Panc1 (cell line): ENCODE measurements around the gene ALDH5A1.
"Not testable (repeated sequence)": the region's sequence is repeated elsewhere in the genome, so short reads cannot be mapped to it uniquely, and the experiment has no call there.

Experiments used
- POLR2AphosphoS5 ChIP-seq: IDR thresholded peaks from 2 replicates; pipeline ENCODE4 v1.6.1; 2012; ENCODE audit warnings: mild to moderate bottlenecking, low read depth, low read length, moderate library complexity
- SIN3A ChIP-seq: IDR thresholded peaks from 2 replicates; pipeline ENCODE4 v1.6.1; 2012; ENCODE audit warnings: low read depth, mild to moderate bottlenecking, low read length, moderate library complexity, borderline replicate concordance; ENCODE audit not compliant: insufficient read depth
- TCF7L2 ChIP-seq: IDR thresholded peaks from 2 replicates; pipeline ENCODE4 v1.6.1; 2011; ENCODE audit warnings: mild to moderate bottlenecking, low read depth, low read length, inconsistent platforms
- TF ChIP-seq, protein P1 (sequence below): fragments of 450-650 bp; IDR thresholded peaks from 2 replicates; pipeline ENCODE4 v1.5.1; 2017; ENCODE audit warnings: mild to moderate bottlenecking

DNA sequence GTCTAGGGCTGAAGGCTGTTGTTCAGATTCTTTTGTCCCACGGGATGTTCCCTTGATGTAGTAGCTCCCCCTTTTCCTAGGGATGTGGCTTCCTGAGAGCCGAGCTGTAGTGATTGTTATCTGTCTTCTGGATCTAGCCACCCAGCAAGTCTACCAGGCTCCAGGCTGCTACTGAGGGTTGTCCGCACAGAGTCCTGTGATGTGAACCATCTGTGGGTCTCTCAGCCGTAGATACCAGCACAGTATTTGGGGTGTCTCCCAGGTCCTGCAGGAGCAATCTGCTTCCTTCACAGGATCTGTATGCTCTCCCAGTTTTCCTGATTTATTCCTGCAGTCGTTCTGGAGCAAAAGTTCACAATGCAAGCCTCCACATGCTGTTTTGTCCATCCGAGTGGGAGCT lies 17.2 kb downstream of the ALDH5A1 start:
- TF ChIP-seq, protein P1, sequence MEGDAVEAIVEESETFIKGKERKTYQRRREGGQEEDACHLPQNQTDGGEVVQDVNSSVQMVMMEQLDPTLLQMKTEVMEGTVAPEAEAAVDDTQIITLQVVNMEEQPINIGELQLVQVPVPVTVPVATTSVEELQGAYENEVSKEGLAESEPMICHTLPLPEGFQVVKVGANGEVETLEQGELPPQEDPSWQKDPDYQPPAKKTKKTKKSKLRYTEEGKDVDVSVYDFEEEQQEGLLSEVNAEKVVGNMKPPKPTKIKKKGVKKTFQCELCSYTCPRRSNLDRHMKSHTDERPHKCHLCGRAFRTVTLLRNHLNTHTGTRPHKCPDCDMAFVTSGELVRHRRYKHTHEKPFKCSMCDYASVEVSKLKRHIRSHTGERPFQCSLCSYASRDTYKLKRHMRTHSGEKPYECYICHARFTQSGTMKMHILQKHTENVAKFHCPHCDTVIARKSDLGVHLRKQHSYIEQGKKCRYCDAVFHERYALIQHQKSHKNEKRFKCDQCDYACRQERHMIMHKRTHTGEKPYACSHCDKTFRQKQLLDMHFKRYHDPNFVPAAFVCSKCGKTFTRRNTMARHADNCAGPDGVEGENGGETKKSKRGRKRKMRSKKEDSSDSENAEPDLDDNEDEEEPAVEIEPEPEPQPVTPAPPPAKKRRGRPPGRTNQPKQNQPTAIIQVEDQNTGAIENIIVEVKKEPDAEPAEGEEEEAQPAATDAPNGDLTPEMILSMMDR = not testable (repeated sequence)
- not testable (repeated sequence) for TF ChIP-seq POLR2AphosphoS5, SIN3A, TCF7L2
